Panc1 (cell line): ENCODE results near the gene TCEA3.

Experiments used
- CTCF ChIP-seq: fragments of 450-650 bp; IDR thresholded peaks from 2 replicates; pipeline ENCODE4 v1.5.1; 2017; ENCODE audit warnings: mild to moderate bottlenecking
- POLR2AphosphoS5 ChIP-seq: IDR thresholded peaks from 2 replicates; pipeline ENCODE4 v1.6.1; 2012; ENCODE audit warnings: mild to moderate bottlenecking, low read depth, low read length, moderate library complexity
- TCF7L2 ChIP-seq: IDR thresholded peaks from 2 replicates; pipeline ENCODE4 v1.6.1; 2011; ENCODE audit warnings: mild to moderate bottlenecking, low read depth, low read length, inconsistent platforms

- TF ChIP-seq CTCF (no peak), POLR2AphosphoS5 (no peak), TCF7L2 (no peak)
Measured at GRCh38 chr1:23453455-23454000, 29.0 kb upstream of the TCEA3 start.
